Esophagus squamous epithelium (tissue), 4 donors: ENCODE data around the gene EPB41L2.

Source experiments
- POLR2A ChIP-seq, 4 donors: fragments of 450-650 bp; IDR thresholded peaks; one replicate each; pipeline ENCODE4 v1.6.1; 2017; ENCODE audit warnings: antibody characterized with exemption in 4 of 4, mild to moderate bottlenecking in 4 of 4, moderate library complexity in 3 of 4
- TF ChIP-seq, protein P1 (sequence below), 6 experiments: fragments of 450-650 bp in 4 of 6; fragments of 200-600 bp in 2 of 6; sonication (generic) in 2 of 6; IDR thresholded peaks; one replicate each; pipeline ENCODE4 v1.5.1; 2016 to 2019; ENCODE audit warnings: antibody characterized with exemption in 6 of 6, mild to moderate bottlenecking in 4 of 6, moderate library complexity in 4 of 6

DNA sequence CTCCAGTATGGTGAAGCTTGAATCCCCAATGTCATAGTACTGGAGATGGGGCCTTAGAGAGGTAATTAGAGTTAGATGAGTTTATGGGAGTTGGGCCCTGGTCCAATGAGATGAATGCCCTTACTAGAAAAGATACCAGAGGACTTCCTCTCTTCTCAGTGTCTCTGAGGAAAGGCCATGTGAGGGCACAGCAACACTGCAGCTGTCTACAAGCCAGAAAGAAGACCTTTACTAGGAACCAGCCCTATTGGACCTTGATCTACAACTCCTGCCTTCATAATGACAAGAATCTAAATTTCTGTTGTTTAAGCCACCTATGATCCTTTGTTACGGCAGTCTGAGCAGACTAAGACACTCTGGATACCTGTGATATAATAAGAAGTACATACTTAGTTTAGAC is 40.9 kb upstream of the EPB41L2 start:
- TF ChIP-seq, protein P1, sequence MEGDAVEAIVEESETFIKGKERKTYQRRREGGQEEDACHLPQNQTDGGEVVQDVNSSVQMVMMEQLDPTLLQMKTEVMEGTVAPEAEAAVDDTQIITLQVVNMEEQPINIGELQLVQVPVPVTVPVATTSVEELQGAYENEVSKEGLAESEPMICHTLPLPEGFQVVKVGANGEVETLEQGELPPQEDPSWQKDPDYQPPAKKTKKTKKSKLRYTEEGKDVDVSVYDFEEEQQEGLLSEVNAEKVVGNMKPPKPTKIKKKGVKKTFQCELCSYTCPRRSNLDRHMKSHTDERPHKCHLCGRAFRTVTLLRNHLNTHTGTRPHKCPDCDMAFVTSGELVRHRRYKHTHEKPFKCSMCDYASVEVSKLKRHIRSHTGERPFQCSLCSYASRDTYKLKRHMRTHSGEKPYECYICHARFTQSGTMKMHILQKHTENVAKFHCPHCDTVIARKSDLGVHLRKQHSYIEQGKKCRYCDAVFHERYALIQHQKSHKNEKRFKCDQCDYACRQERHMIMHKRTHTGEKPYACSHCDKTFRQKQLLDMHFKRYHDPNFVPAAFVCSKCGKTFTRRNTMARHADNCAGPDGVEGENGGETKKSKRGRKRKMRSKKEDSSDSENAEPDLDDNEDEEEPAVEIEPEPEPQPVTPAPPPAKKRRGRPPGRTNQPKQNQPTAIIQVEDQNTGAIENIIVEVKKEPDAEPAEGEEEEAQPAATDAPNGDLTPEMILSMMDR (IDR thresholded peaks at IDR 0.05): no peak
- no peak for TF ChIP-seq POLR2A (IDR thresholded peaks at IDR 0.05)
